Smooth muscle cell (in vitro differentiated cells): ENCODE measurements around the gene EDEM1. TPM values are rescaled to one million over a fixed set of nuclear protein-coding genes. Genes with fewer than 3 reads are reported as not detected.

Experiments used
- DNase-seq: peaks from one replicate; lab custom pipeline; 2025; ENCODE audit not compliant: unreplicated experiment; lab: John Stamatoyannopoulos, UW
- H2AFZ ChIP-seq: fragments of 200-600 bp; sonication (generic); 2 replicates; pipeline ENCODE4 v1.6.0; 2016; ENCODE audit warnings: antibody characterized with exemption, low read depth, mild to moderate bottlenecking
- H3F3A ChIP-seq: fragments of 200-600 bp; sonication (generic); 2 replicates; pipeline ENCODE4 v1.6.0; 2017; ENCODE audit warnings: antibody characterized with exemption, low read depth
- H3K27ac ChIP-seq: fragments of 200-600 bp; sonication (generic); 2 replicates; pipeline ENCODE4 v1.5.1; 2016; ENCODE audit warnings: low read depth, mild to moderate bottlenecking
- H3K27me3 ChIP-seq: fragments of 200-600 bp; sonication (generic); 2 replicates; pipeline ENCODE4 v1.6.1; 2016; ENCODE audit warnings: low read depth, mild to moderate bottlenecking
- H3K36me3 ChIP-seq: fragments of 200-600 bp; sonication (generic); 2 replicates; pipeline ENCODE4 v1.5.1; 2016; ENCODE audit warnings: low read depth
- H3K4me1 ChIP-seq: fragments of 200-600 bp; sonication (generic); 2 replicates; pipeline ENCODE4 v1.5.1; 2016; ENCODE audit warnings: low read depth
- H3K4me2 ChIP-seq: fragments of 200-600 bp; sonication (generic); 2 replicates; pipeline ENCODE4 v1.6.0; 2016; ENCODE audit warnings: mild to moderate bottlenecking
- H3K4me3 ChIP-seq: fragments of 200-600 bp; sonication (generic); 2 replicates; pipeline ENCODE4 v1.5.1; 2016; ENCODE audit warnings: mild to moderate bottlenecking
- H3K79me2 ChIP-seq: fragments of 200-600 bp; sonication (generic); 2 replicates; pipeline ENCODE4 v1.6.0; 2016; ENCODE audit warnings: low read depth, mild to moderate bottlenecking
- H3K9ac ChIP-seq: fragments of 200-600 bp; sonication (generic); 2 replicates; pipeline ENCODE4 v1.6.0; 2016; ENCODE audit warnings: low read depth
- H3K9me3 ChIP-seq: fragments of 200-600 bp; sonication (generic); replicated peaks from 2 replicates; pipeline ENCODE4 v1.5.1; 2016; ENCODE audit warnings: low read depth
- H4K20me1 ChIP-seq: fragments of 200-600 bp; sonication (generic); 2 replicates; pipeline ENCODE4 v1.6.0; 2016; ENCODE audit warnings: low read depth
- CTCF ChIP-seq: fragments of 200-600 bp; sonication (generic); IDR thresholded peaks from 2 replicates; pipeline ENCODE4 v1.5.1; 2017; ENCODE audit warnings: borderline replicate concordance, mild to moderate bottlenecking, antibody characterized with exemption; ENCODE audit not compliant: insufficient read depth, poor library complexity, severe bottlenecking
- WGBS: methylation state at CpG from one replicate; pipeline ENCODE4 v1.1.7; 2016; ENCODE audit warnings: low lambda C conversion rate; 5-methylcytosine and 5-hydroxymethylcytosine counted together
- polyA plus RNA-seq: library from polyadenylated mRNA; unstranded; fragments of >200 nt; fragmentation: Nextera tagmentation; extraction: Ambion mirVana; gene quantifications from 2 replicates; pipeline ENCODE4 v1.2.1, GENCODE V29; 2016
- total RNA-seq: library from RNA; depleted of rRNA; stranded (reverse); fragments of >200 nt; gene quantifications from 2 replicates; pipeline ENCODE4 v1.2.3, GENCODE V29; 2014

EDEM1 gene
- total and polyA plus RNA-seq, 2 experiments from 2014 or later, result 29.0 to 43.6 TPM

GRCh38 chr3:5227812-5228211 lies 40.3 kb downstream of the EDEM1 start:
- Histone ChIP-seq H3K4me2 (no peak overlapping the region), H2AFZ (no peak overlapping the region), H3K27ac (no peak overlapping the region), H3K9me3 (no peaks in the 10 kb centered on the region), H3F3A (no peaks in the 10 kb centered on the region), H4K20me1 (no peaks in the 10 kb centered on the region), H3K36me3 (no peaks in the 10 kb centered on the region), H3K4me3 (no peak overlapping the region), H3K79me2 (no peaks in the 10 kb centered on the region), H3K9ac (no peak overlapping the region), H3K4me1 (peaks cover 5% of the 10 kb centered on the region), H3K27me3 (peaks cover 7% of the 10 kb centered on the region)
- DNase-seq, result no peak
- no peak for TF ChIP-seq CTCF
- WGBS, result 62% methylated on average over 6 of the region's 6 CpGs

GRCh38 chr3:5229414-5229813 lies 41.9 kb downstream of the EDEM1 start:
- no peak overlapping the region for H3K4me3 ChIP-seq
- no peaks in the 10 kb centered on the region for H3F3A ChIP-seq
- no peaks in the 10 kb centered on the region for H4K20me1 ChIP-seq
- H3K27ac ChIP-seq, result no peak overlapping the region
- peaks cover 7% of the 10 kb centered on the region for H3K27me3 ChIP-seq
- no peaks in the 10 kb centered on the region for H3K36me3 ChIP-seq
- H3K9ac ChIP-seq, result no peak overlapping the region
- WGBS, result 83% methylated on average over 2 of the region's 2 CpGs
- no peak overlapping the region for H3K4me2 ChIP-seq
- H3K9me3 ChIP-seq, result no peaks in the 10 kb centered on the region
- no peaks in the 10 kb centered on the region for H3K4me1 ChIP-seq
- H2AFZ ChIP-seq, result no peak overlapping the region
- no peak for DNase-seq
- TF ChIP-seq CTCF, result no peak
- no peaks in the 10 kb centered on the region for H3K79me2 ChIP-seq

- no peak overlapping the region for H3K27ac ChIP-seq
These were observed 43.6 kb downstream of the EDEM1 start for GRCh38 chr3:5231074-5231473.

More at GRCh38 chr3:5231074-5231473, 43.6 kb downstream of the EDEM1 start:
- Histone ChIP-seq H3K79me2 (no peaks in the 10 kb centered on the region), H3K4me3 (no peak overlapping the region), H3K9me3 (no peaks in the 10 kb centered on the region), H3K4me2 (no peak overlapping the region), H3K36me3 (no peaks in the 10 kb centered on the region), H3K4me1 (no peaks in the 10 kb centered on the region), H3K9ac (no peak overlapping the region), H3F3A (no peaks in the 10 kb centered on the region), H3K27me3 (peaks cover 7% of the 10 kb centered on the region), H4K20me1 (no peaks in the 10 kb centered on the region), H2AFZ (no peak overlapping the region)
- DNase-seq, result no peak
- no peak for TF ChIP-seq CTCF
- WGBS, result 80% methylated on average over 6 of the region's 6 CpGs
